Suppressor macrophage (primary cell): ENCODE measurements around the gene ATXN1.
"Not testable (repeated sequence)": the region's sequence is repeated elsewhere in the genome, so short reads cannot be mapped to it uniquely, and the experiment has no call there.

Source experiments
- DNase-seq, 4 experiments: peaks; one replicate each; pipeline ENCODE4 v3.0.0-alpha.2; 2020 to 2022

The ATXN1 gene

GRCh38 chr6:16406966-16407365 lies 354.3 kb downstream of the ATXN1 start:
- DNase-seq = peak in 3 of 4 experiments; percentile 20 to 43 (median 40)

- peak; percentile 41 to 87 (median 66) for DNase-seq
Observed at GRCh38 chr6:16406538-16406937, 354.7 kb downstream of the ATXN1 start.

- DNase-seq = no peak
Observed at GRCh38 chr6:16405375-16405774, 355.9 kb downstream of the ATXN1 start.

- peak in 1 of 4 experiments; percentile 33 for DNase-seq
Observed at GRCh38 chr6:16404456-16404855, 356.8 kb downstream of the ATXN1 start.

GRCh38 chr6:16403831-16404230 lies 357.4 kb downstream of the ATXN1 start:
- DNase-seq = peak in 1 of 4 experiments; percentile 12

GRCh38 chr6:16402581-16402900 lies 358.7 kb downstream of the ATXN1 start:
- peak in 2 of 4 experiments; percentile 20 to 23 for DNase-seq

- DNase-seq = no peak
Observed at GRCh38 chr6:16400248-16400760, 361.0 kb downstream of the ATXN1 start.

- DNase-seq = no peak
Observed at GRCh38 chr6:16399695-16400094, 361.6 kb downstream of the ATXN1 start.

- DNase-seq = no peak
Observed at GRCh38 chr6:16399158-16399557, 362.1 kb downstream of the ATXN1 start.

- no peak for DNase-seq
Observed at GRCh38 chr6:16398587-16398986, 362.7 kb downstream of the ATXN1 start.

- DNase-seq = no peak
Observed at GRCh38 chr6:16397623-16398022, 363.6 kb downstream of the ATXN1 start.

- no peak for DNase-seq
Observed at GRCh38 chr6:16396497-16397319, 364.6 kb downstream of the ATXN1 start.

- DNase-seq = no peak
Observed at GRCh38 chr6:16394632-16395031, 366.6 kb downstream of the ATXN1 start.

- DNase-seq = no peak
Observed at GRCh38 chr6:16393326-16393725, 367.9 kb downstream of the ATXN1 start.

GRCh38 chr6:16392010-16392409 lies 369.2 kb downstream of the ATXN1 start:
- no peak for DNase-seq

- DNase-seq = no peak
Observed at GRCh38 chr6:16391451-16391912, 369.8 kb downstream of the ATXN1 start.

GRCh38 chr6:16390909-16391450 lies 370.3 kb downstream of the ATXN1 start:
- DNase-seq = not testable (repeated sequence)

GRCh38 chr6:16389642-16390041 lies 371.6 kb downstream of the ATXN1 start:
- DNase-seq = no peak

GRCh38 chr6:16388488-16388887 lies 372.8 kb downstream of the ATXN1 start:
- no peak for DNase-seq

- no peak for DNase-seq
Observed at GRCh38 chr6:16386057-16386456, 375.2 kb downstream of the ATXN1 start.

GRCh38 chr6:16383607-16384206 lies 377.6 kb downstream of the ATXN1 start:
- no peak for DNase-seq

- DNase-seq = not testable (repeated sequence)
Observed at GRCh38 chr6:16381968-16382367, 379.3 kb downstream of the ATXN1 start.

GRCh38 chr6:16380220-16380809 lies 380.9 kb downstream of the ATXN1 start:
- peak; percentile 50 to 75 (median 58) for DNase-seq
